Stimulated activated CD8-positive, alpha-beta memory T cell treated with anti-CD3 and anti-CD28 coated beads, Interleukin-4, amount 100 ng/mL, for 1 hour (primary cell): ENCODE results near the gene KIAA0586.
"Not testable (repeated sequence)": the region's sequence is repeated elsewhere in the genome, so short reads cannot be mapped to it uniquely, and the experiment has no call there.

Experiments
- DNase-seq, 2 donors: peaks; one replicate each; pipeline ENCODE4 v3.0.0-alpha.2; 2020; ENCODE audit warnings: low read depth in 2 of 2, low spot score in 1 of 2

The KIAA0586 gene

DNA sequence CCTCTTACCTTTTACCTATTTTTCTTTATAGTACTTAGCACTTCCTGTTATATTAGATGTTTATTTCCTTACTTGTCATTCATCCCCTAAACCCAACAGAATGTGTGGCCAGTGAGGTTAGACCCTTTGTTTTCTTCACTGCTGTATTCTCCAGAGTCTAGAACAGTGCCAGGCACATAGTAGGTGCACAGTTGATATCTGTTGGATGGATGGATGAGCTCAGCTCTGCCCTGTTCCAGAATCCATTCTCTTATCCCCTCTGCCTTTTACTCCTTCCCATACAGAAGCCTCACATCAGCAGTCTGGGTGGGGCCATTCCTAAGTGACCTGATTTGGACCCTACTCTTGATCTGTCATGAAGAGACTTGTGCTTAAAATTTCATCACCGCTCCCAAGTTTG, 115.7 kb downstream of the KIAA0586 start:
- DNase-seq: no peak

DNA sequence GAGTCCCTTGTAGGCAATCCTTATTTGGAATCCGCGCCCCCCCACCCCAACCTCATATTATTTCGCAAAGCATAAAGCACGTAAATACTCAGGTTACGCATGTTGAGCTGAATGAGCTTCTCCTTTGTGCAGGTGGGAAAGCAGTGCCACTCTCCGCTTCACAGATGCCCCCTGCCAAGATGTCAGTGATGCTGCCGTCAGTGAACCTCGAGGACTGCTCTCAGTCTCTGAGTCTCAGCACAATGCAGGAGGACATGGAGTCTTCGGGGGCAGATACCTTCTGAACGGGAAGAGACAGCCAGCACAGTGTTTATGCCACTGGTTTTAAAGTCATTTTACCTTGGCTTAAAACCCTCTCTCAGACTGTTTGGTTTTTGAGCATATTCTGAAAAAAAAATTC, 120.1 kb downstream of the KIAA0586 start:
- DNase-seq: no peak

GRCh38 chr14:58549105-58549757, 121.7 kb downstream of the KIAA0586 start:
- DNase-seq: no peak

GRCh38 chr14:58553959-58554358, 126.4 kb downstream of the KIAA0586 start:
- DNase-seq: no peak

DNA sequence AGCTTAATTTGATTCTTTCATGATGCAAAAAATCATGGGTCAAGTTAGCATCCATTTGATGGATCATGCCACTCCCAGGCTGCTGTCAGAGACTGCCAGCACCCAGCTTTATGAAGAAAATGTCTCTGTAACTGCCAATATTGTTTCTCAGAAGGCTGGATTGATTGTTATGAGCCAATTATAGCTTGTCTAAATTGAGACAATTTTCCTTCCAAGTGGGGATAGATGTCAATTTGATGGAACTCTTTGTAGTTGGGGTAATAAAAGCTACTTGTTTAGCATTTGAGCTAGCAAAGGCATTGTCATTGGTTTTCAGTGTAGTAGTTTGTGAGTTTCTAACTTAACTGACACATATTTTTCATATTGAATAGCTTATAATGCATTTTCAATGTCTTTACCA, 128.1 kb downstream of the KIAA0586 start:
- no peak for DNase-seq

- no peak for DNase-seq
These were observed 129.7 kb downstream of the KIAA0586 start for GRCh38 chr14:58557242-58557641.

- DNase-seq: no peak
These were observed 132.7 kb downstream of the KIAA0586 start for GRCh38 chr14:58560208-58560607.

- no peak for DNase-seq
These were observed 134.6 kb downstream of the KIAA0586 start for GRCh38 chr14:58562141-58562540.

- no peak for DNase-seq
These were observed 136.5 kb downstream of the KIAA0586 start for GRCh38 chr14:58563978-58564377.

DNA sequence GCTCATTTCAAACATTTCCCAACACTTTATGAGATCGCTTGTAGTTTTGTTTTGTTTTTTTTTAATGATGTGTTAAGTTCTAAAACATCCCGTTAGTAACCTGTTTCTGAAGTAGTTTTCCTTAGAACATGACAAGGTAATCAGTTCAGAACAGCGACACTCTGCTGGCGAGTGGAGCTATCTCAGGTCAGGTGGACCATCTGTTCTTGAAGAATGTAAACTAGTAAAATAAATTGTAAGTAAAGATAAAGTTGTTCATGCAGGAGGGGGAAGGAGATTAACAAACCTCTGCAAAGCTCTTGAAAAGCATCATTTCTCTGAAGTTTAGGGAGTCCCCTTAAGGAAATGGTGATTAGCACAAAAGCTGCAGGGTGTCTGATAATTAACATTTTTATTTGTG, 138.3 kb downstream of the KIAA0586 start:
- DNase-seq: no peak

DNA sequence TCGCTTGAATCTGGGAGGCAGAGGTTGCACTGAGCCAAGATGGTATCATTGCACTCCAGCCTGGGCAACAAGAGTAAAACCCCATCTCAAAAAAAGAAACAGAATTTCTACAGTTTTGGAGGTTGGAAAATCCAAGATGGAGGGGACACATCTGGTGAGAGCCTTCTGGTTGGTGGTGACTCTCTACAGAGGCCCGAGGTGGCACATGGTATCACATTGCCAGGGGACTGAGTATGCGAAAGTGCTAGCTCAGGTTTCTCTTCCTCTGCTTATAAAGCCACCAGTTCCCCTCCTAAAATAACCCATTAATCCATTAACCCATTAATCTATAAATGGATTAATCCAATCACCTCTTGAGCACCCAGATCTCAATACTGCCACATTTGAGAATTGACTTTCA, 139.5 kb downstream of the KIAA0586 start:
- DNase-seq: no peak

GRCh38 chr14:58568322-58568721, 140.8 kb downstream of the KIAA0586 start:
- DNase-seq: no peak

GRCh38 chr14:58571256-58571655, 143.7 kb downstream of the KIAA0586 start:
- no peak for DNase-seq

DNA sequence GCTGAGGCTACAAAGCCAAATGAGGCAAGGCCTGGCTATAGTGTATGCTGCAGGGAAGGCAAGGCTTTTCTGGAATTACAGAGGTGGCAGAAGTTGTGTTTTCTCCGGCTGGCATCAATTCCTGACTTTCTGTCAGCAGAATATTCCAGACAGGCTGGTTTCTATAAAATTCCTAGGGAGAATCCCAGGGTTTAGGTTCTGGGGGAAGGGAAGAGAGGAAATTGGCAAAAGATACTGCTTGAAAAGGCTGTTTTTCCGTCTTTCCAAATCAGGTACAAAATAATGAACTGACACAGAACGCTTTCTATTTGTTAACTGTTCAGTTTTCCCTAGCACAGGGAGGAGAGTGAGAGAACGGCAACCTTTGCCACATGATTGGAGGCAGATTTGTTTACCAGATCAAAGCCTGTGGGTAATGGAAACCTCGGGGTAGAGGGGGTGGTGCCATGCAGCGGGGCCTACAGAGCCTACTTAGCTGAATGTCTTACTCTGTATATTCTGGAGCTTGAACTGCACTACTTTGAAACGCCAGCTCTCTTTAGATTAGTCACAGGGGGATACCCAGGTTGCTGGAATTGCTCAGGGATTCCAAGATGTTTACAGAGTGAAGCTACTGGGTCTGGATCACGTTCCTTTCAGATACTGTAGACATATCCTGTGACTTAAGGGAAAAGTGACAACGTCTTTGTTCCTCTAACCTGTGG, 144.4 kb downstream of the KIAA0586 start:
- no peak for DNase-seq

DNA sequence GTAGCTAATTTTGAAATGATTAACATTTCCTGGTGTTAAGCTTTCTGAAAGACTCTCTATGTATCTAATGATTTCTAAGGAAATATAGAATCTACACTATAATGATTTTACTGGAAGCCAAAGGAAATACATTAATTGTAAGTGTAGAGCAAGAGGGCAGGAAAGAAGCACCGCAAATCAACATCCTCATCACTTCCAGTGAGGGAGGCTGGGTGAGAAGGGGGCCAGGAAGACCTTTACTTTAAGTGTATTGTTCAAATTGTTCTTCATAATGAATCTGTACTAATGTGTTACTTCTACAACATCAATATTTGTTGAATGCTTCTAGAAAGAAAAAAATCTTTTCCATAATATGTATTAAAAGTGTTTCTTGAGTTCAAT, 144.9 kb downstream of the KIAA0586 start:
- no peak for DNase-seq

DNA sequence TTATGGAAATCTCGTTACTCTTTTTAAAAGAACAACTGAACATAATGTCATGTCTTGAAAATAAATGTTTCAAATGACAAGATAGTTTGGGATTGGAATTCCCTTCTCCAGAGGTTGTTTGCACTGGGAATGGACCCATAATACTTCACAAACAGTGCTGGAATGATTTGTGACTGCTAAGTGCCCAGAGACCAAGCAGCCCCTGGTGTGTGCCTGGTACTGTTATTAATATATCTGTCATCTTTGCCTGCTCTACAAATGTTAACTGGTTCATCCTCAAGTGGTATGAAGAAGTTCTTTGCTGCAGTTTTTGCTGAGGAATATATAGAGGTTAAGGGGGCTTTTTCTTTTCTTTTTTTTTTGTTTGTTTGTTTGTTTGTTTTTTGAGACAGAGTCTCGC, 145.3 kb downstream of the KIAA0586 start:
- DNase-seq: no peak

GRCh38 chr14:58574623-58575022, 147.1 kb downstream of the KIAA0586 start:
- DNase-seq: no peak

- DNase-seq: no peak
These were observed 148.4 kb downstream of the KIAA0586 start for GRCh38 chr14:58575956-58576355.

DNA sequence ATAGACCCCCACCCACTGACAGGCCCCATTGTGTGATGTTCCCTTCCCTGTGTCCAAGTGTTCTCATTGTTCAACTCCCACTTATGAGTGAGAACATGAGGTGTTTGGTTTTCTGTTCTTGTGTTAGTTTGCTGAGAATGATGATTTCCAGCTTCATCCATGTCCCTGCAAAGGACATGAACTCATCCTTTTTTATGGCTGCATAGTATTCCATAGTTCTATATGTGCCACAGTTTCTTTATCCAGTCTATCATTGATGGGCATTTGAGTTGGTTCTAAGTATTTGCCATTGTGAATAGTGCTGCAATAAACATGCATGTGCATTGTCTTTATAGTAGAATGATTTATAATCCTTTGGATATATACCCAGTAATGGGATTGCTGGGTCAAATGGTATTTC, 152.5 kb downstream of the KIAA0586 start:
- DNase-seq: not testable (repeated sequence)

- not testable (repeated sequence) for DNase-seq
These were observed 153.9 kb downstream of the KIAA0586 start for GRCh38 chr14:58581389-58581788.

- no peak for DNase-seq
These were observed 156.9 kb downstream of the KIAA0586 start for GRCh38 chr14:58584383-58584782.

DNA sequence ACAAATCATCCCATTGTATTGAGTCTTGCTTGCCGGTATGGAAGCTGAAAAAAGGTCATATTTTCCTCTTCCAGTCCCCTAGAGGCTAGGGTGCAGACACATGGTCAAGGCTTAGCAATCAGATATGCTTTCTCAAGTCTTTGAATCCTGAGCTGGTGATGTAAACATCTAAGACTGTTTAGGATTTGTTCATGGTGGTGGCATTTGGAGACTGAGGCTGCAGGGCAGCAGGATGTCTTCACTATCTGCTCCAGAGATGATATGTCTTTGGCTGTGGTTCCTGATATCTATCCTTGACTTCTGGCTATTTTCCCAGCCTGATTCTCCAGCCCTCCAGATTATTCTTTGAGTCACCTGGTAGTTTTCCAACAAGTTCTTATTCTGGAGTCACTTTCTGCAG, 159.8 kb downstream of the KIAA0586 start:
- DNase-seq: no peak

DNA sequence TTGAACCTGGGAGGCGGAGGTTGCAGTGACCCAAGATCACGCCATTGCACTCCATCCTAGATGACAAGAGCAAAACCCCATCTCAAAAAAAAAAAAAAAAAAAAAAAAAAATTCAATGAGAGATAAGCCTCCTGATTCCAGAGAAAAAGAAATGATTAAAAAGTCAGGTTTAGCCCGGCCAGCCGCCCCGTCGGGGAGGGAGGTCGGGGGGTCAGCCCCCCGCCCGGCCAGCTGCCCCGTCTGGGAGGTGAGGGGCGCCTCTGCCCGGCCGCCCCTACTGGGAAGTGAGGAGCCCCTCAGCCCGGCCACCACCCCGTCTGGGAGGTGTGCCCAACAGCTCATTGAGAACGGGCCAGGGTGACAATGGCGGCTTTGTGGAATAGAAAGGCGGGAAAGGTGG, 160.8 kb downstream of the KIAA0586 start:
- DNase-seq: not testable (repeated sequence)
